Skeletal muscle tissue (tissue), 4 donors: ENCODE results near the gene CD2AP. TPM values are rescaled to one million over a fixed set of nuclear protein-coding genes. Genes with fewer than 3 reads are reported as not detected.
"Not testable (repeated sequence)": the region's sequence is repeated elsewhere in the genome, so short reads cannot be mapped to it uniquely, and the experiment has no call there.

ENCODE experiments used
- H3K27ac ChIP-seq: one replicate; pipeline ENCODE4 v1.7.0; 2013; ENCODE audit warnings: mild to moderate bottlenecking, low read depth, low read length, inconsistent platforms
- H3K27me3 ChIP-seq, 3 donors: one replicate each; pipeline ENCODE4 v1.7.0; 2013; ENCODE audit warnings: low read length in 3 of 3; ENCODE audit not compliant: control insufficient read depth in 3 of 3, insufficient read depth in 3 of 3
- H3K36me3 ChIP-seq, 3 donors: one replicate each; pipeline ENCODE4 v1.7.0; 2013; ENCODE audit warnings: low read length in 3 of 3; ENCODE audit not compliant: control insufficient read depth in 3 of 3, insufficient read depth in 3 of 3
- H3K4me1 ChIP-seq, 3 donors: one replicate each; pipeline ENCODE4 v1.7.0; 2013; ENCODE audit warnings: low read length in 3 of 3, mild to moderate bottlenecking in 3 of 3; ENCODE audit not compliant: control insufficient read depth in 3 of 3, insufficient read depth in 3 of 3
- H3K4me3 ChIP-seq, 3 donors: one replicate each; pipeline ENCODE4 v1.7.0; 2013; ENCODE audit warnings: low read length in 3 of 3
- H3K9ac ChIP-seq, 3 donors: one replicate each; pipeline ENCODE4 v1.7.0; 2013; ENCODE audit warnings: low read length in 3 of 3, mild to moderate bottlenecking in 3 of 3, moderate library complexity in 2 of 3, low read depth in 1 of 3
- H3K9me3 ChIP-seq, 3 donors: one replicate each; pipeline ENCODE4 v1.7.0; 2013; ENCODE audit warnings: low read length in 3 of 3; ENCODE audit not compliant: control insufficient read depth in 3 of 3
- total RNA-seq: library from RNA; depleted of rRNA; stranded (reverse); fragments of >200 nt; gene quantifications from one replicate; pipeline ENCODE4 v1.2.3, GENCODE V29; 2014
- donor health status: Osteomylitis.

Gene CD2AP
- total RNA-seq, 1 donor from 2014 or later = 13.6 TPM

GRCh38 chr6:47444964-47445363 is 32.6 kb upstream of the CD2AP start:
- H3K9me3 ChIP-seq, H3K27me3 ChIP-seq, H3K27ac ChIP-seq, H3K4me1 ChIP-seq, H3K36me3 ChIP-seq, H3K4me3 ChIP-seq, H3K9ac ChIP-seq: not testable (repeated sequence)

GRCh38 chr6:47446669-47447330 is 30.8 kb upstream of the CD2AP start:
- Histone ChIP-seq H3K9ac (no peak overlapping the region), H3K27me3 (no peaks in the 10 kb centered on the region), H3K27ac (no peak overlapping the region), H3K36me3 (no peaks in the 10 kb centered on the region), H3K9me3 (no peaks in the 10 kb centered on the region), H3K4me1 (no peaks in the 10 kb centered on the region), H3K4me3 (no peak overlapping the region)

- Histone ChIP-seq H3K36me3 (no peaks in the 10 kb centered on the region), H3K4me3 (no peak overlapping the region)
These were observed 29.9 kb upstream of the CD2AP start for GRCh38 chr6:47447722-47448121.

DNA sequence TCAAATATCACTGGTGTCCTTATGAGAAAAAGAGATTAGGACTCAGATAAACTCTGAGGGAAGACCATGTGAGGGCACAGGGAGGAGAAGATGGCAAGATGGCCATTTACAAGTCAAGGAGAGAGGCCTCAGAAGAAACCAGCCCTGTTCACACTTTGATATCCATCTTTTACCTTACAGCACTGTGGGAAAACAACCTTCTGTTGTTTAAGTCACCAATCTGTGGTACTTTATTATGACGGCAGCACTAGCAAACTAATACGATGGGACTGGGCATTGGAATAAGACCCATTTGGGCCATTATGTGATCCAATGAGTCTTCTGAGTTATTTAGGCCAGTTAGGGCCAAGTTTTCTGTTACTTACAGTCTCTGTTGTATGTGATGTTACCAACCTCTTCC is 26.4 kb upstream of the CD2AP start:
- H3K36me3 ChIP-seq = no peaks in the 10 kb centered on the region
- H3K27me3 ChIP-seq = no peaks in the 10 kb centered on the region
- no peak overlapping the region for H3K9ac ChIP-seq
- H3K9me3 ChIP-seq = no peaks in the 10 kb centered on the region
- H3K4me3 ChIP-seq = no peak overlapping the region
- H3K4me1 ChIP-seq = no peaks in the 10 kb centered on the region
- H3K27ac ChIP-seq = no peak overlapping the region

More at GRCh38 chr6:47447722-47448121, 29.9 kb upstream of the CD2AP start:
- no peaks in the 10 kb centered on the region for H3K9me3 ChIP-seq
- no peaks in the 10 kb centered on the region for H3K27me3 ChIP-seq
- no peaks in the 10 kb centered on the region for H3K4me1 ChIP-seq
- no peak overlapping the region for H3K27ac ChIP-seq
- no peak overlapping the region for H3K9ac ChIP-seq

DNA sequence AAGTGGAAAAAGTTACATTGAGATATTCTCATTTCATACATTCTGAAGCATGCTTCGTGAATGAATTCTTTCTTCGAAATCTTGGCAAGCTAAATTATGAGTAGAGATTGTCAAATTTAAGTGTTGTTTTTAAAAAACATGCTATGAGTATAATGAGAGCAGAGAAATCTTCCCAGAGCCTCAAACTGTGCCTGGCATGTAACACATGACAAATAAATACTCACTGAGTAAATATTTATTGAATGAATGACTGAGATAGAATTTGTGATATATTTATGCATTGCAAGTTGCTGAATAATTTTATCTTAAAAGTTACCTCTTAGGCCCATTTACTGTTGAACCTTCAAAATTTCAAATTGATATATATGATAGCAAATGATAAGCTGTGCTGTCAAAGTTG is 24.7 kb upstream of the CD2AP start:
- Histone ChIP-seq H3K9ac (no peak overlapping the region), H3K36me3 (no peaks in the 10 kb centered on the region), H3K4me1 (no peaks in the 10 kb centered on the region), H3K27ac (no peak overlapping the region), H3K27me3 (no peaks in the 10 kb centered on the region), H3K4me3 (no peak overlapping the region), H3K9me3 (no peaks in the 10 kb centered on the region)

DNA sequence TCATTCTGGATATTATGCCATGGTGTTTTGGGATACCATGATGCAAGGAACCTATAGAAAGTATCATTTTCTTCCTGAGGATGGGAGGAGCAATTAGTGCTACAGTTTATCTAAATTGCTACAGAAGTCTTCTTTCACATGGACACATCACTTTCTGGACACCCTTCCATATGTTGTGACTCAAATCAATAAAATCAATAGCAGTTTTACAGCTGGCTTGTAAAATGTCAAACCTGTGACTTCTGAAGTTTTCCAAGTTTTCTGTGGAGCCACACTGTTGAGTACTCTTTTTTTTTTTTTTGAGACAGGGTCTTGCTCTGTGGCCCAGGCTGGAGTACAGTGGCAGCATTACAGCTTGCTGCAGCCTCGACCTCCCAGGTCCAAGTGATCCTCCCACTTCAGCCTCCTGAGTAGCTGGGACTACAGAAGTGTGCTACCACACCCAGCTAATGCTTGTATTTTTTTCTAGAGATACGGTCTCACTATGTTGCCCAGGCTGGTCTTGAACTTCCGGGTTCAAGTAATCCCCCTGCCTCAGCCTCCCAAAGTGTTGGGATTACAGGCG is 24.1 kb upstream of the CD2AP start:
- no peaks in the 10 kb centered on the region for H3K9me3 ChIP-seq
- H3K9ac ChIP-seq = no peak overlapping the region
- H3K27me3 ChIP-seq = no peaks in the 10 kb centered on the region
- H3K4me3 ChIP-seq = no peak overlapping the region
- H3K4me1 ChIP-seq = no peaks in the 10 kb centered on the region
- H3K36me3 ChIP-seq = no peaks in the 10 kb centered on the region
- H3K27ac ChIP-seq = no peak overlapping the region

DNA sequence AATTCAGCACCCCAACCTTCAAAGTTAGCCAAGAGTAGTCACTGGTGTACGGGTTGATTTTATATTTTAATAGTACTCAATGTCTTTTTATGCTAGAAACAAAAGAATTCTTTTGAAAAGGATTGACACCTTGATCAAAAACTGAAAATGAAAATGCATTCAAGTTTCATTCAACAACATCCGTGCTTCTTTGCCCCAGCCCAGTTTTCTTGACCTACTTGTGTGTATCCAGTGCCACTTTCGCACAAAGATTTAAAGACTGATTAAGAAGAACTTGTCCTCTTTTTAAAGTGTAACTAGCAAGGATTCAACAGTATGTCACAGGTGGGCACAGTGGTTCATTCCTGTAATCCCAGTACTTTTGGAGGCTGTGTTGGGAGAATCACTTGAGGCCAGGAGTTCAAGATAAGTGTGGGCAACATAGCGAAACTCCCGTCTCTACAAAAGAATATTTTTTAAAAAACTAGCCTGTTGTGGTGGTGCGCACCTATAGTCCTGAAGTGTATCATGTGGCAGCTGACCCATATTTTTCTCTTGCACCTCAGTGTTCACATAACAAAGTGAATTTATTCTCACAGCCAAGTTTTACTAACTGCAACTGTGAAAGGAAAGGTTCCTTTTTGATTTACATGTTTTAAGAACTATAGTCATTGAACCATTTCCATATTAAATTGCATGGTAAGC is 22.7 kb upstream of the CD2AP start:
- Histone ChIP-seq H3K36me3 (no peaks in the 10 kb centered on the region), H3K4me3 (no peak overlapping the region), H3K27me3 (no peaks in the 10 kb centered on the region), H3K27ac (no peak overlapping the region), H3K9me3 (no peaks in the 10 kb centered on the region), H3K9ac (no peak overlapping the region), H3K4me1 (no peaks in the 10 kb centered on the region)

DNA sequence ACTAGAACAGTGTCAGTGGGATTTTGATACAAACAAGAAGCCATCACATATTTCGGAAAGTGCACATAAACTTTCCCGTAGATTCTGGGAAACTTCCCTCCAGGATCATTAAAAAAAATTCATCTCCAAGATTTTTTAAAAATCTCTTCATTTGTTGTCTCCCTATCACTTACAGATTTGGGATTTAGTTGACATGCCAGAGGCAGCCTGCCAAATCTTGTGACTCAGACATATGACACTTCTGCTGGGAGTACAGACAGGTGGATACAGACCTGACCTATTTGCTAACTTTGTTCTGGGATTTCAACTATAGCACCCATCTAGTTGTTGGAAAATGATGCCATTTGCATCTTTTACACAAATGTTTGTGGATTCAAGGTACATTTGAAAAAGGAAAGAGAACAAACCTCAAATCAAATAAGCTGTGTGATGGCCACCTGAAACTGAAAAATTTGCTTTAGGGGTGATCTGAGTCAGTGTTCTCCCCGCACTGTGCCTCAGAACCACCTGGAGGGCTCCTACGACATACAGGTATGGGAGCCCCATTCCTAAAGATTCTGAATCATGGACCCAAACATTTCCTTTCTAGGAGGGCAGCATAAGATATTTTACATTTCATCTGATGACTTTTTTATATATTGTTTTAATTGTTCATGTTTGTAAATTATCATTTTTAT is 21.9 kb upstream of the CD2AP start:
- H3K27me3 ChIP-seq = no peaks in the 10 kb centered on the region
- H3K9me3 ChIP-seq = no peaks in the 10 kb centered on the region
- no peak overlapping the region for H3K4me3 ChIP-seq
- no peaks in the 10 kb centered on the region for H3K36me3 ChIP-seq
- H3K27ac ChIP-seq = no peak overlapping the region
- H3K9ac ChIP-seq = no peak overlapping the region
- no peaks in the 10 kb centered on the region for H3K4me1 ChIP-seq

DNA sequence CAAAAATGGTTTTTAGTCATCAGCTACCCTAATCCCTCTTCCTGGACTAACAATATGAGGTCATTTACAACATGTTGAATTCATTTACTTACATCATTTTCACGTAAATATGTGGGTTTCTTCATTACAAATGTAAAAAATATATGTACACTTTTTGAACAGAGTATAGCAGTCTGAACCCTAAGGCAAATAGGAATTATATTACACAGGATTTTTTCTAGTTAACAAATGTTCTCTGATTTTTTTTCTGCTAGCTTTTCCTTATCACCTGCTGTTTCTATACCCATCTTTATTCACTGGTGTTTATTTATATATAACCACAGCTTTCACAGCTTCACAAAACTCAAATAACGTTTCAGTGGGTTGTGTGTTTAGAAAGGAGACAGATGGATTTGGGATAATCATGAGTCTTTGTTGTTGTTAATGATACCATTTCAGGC is 21.0 kb upstream of the CD2AP start:
- Histone ChIP-seq H3K27ac (no peak overlapping the region), H3K9ac (no peak overlapping the region), H3K36me3 (no peaks in the 10 kb centered on the region), H3K4me1 (no peaks in the 10 kb centered on the region), H3K9me3 (no peaks in the 10 kb centered on the region), H3K4me3 (no peak overlapping the region), H3K27me3 (no peaks in the 10 kb centered on the region)

- Histone ChIP-seq H3K27me3 (no peaks in the 10 kb centered on the region), H3K4me1 (no peaks in the 10 kb centered on the region), H3K9ac (no peak overlapping the region), H3K4me3 (no peak overlapping the region), H3K27ac (no peak overlapping the region), H3K9me3 (no peaks in the 10 kb centered on the region), H3K36me3 (no peaks in the 10 kb centered on the region)
These were observed 20.2 kb upstream of the CD2AP start for GRCh38 chr6:47457370-47457769.
